Smooth muscle cell (in vitro differentiated cells): ENCODE results near the gene CADPS. TPM values are rescaled to one million over a fixed set of nuclear protein-coding genes. Genes with fewer than 3 reads are reported as not detected.

Experiments used
- DNase-seq: peaks from one replicate; lab custom pipeline; 2025; ENCODE audit not compliant: unreplicated experiment; lab: John Stamatoyannopoulos, UW
- H2AFZ ChIP-seq: fragments of 200-600 bp; sonication (generic); 2 replicates; pipeline ENCODE4 v1.6.0; 2016; ENCODE audit warnings: antibody characterized with exemption, low read depth, mild to moderate bottlenecking
- H3F3A ChIP-seq: fragments of 200-600 bp; sonication (generic); 2 replicates; pipeline ENCODE4 v1.6.0; 2017; ENCODE audit warnings: antibody characterized with exemption, low read depth
- H3K27ac ChIP-seq: fragments of 200-600 bp; sonication (generic); 2 replicates; pipeline ENCODE4 v1.5.1; 2016; ENCODE audit warnings: low read depth, mild to moderate bottlenecking
- H3K27me3 ChIP-seq: fragments of 200-600 bp; sonication (generic); 2 replicates; pipeline ENCODE4 v1.6.1; 2016; ENCODE audit warnings: low read depth, mild to moderate bottlenecking
- H3K36me3 ChIP-seq: fragments of 200-600 bp; sonication (generic); 2 replicates; pipeline ENCODE4 v1.5.1; 2016; ENCODE audit warnings: low read depth
- H3K4me1 ChIP-seq: fragments of 200-600 bp; sonication (generic); 2 replicates; pipeline ENCODE4 v1.5.1; 2016; ENCODE audit warnings: low read depth
- H3K4me2 ChIP-seq: fragments of 200-600 bp; sonication (generic); 2 replicates; pipeline ENCODE4 v1.6.0; 2016; ENCODE audit warnings: mild to moderate bottlenecking
- H3K4me3 ChIP-seq: fragments of 200-600 bp; sonication (generic); 2 replicates; pipeline ENCODE4 v1.5.1; 2016; ENCODE audit warnings: mild to moderate bottlenecking
- H3K79me2 ChIP-seq: fragments of 200-600 bp; sonication (generic); 2 replicates; pipeline ENCODE4 v1.6.0; 2016; ENCODE audit warnings: low read depth, mild to moderate bottlenecking
- H3K9ac ChIP-seq: fragments of 200-600 bp; sonication (generic); 2 replicates; pipeline ENCODE4 v1.6.0; 2016; ENCODE audit warnings: low read depth
- H3K9me3 ChIP-seq: fragments of 200-600 bp; sonication (generic); replicated peaks from 2 replicates; pipeline ENCODE4 v1.5.1; 2016; ENCODE audit warnings: low read depth
- H4K20me1 ChIP-seq: fragments of 200-600 bp; sonication (generic); 2 replicates; pipeline ENCODE4 v1.6.0; 2016; ENCODE audit warnings: low read depth
- CTCF ChIP-seq: fragments of 200-600 bp; sonication (generic); IDR thresholded peaks from 2 replicates; pipeline ENCODE4 v1.5.1; 2017; ENCODE audit warnings: borderline replicate concordance, mild to moderate bottlenecking, antibody characterized with exemption; ENCODE audit not compliant: insufficient read depth, poor library complexity, severe bottlenecking
- WGBS: methylation state at CpG from one replicate; pipeline ENCODE4 v1.1.7; 2016; ENCODE audit warnings: low lambda C conversion rate; 5-methylcytosine and 5-hydroxymethylcytosine counted together
- polyA plus RNA-seq: library from polyadenylated mRNA; unstranded; fragments of >200 nt; fragmentation: Nextera tagmentation; extraction: Ambion mirVana; gene quantifications from 2 replicates; pipeline ENCODE4 v1.2.1, GENCODE V29; 2016
- total RNA-seq: library from RNA; depleted of rRNA; stranded (reverse); fragments of >200 nt; gene quantifications from 2 replicates; pipeline ENCODE4 v1.2.3, GENCODE V29; 2014

CADPS gene
- total and polyA plus RNA-seq, 2 experiments from 2014 or later = 4.4 to 38.4 TPM

GRCh38 chr3:62672270-62672987, 202.8 kb downstream of the CADPS start:
- Histone ChIP-seq H3K36me3 (no peaks in the 10 kb centered on the region), H2AFZ (no peak overlapping the region), H3K4me2 (no peak overlapping the region), H4K20me1 (no peaks in the 10 kb centered on the region), H3K27me3 (no peaks in the 10 kb centered on the region), H3F3A (no peaks in the 10 kb centered on the region), H3K4me3 (no peak overlapping the region), H3K4me1 (peaks cover 9% of the 10 kb centered on the region), H3K79me2 (no peaks in the 10 kb centered on the region), H3K9ac (no peak overlapping the region), H3K27ac (no peak overlapping the region), H3K9me3 (no peaks in the 10 kb centered on the region)
- WGBS = 86% methylated on average over 10 of the region's 10 CpGs
- TF ChIP-seq CTCF = no peak
- DNase-seq = no peak

- H3K27me3 ChIP-seq = no peaks in the 10 kb centered on the region
- H3F3A ChIP-seq = no peaks in the 10 kb centered on the region
- H3K79me2 ChIP-seq = no peaks in the 10 kb centered on the region
- no peaks in the 10 kb centered on the region for H4K20me1 ChIP-seq
- TF ChIP-seq CTCF = no peak
- no peak overlapping the region for H3K4me3 ChIP-seq
- H3K4me2 ChIP-seq = no peak overlapping the region
- H3K9ac ChIP-seq = no peak overlapping the region
- no peaks in the 10 kb centered on the region for H3K4me1 ChIP-seq
- H3K27ac ChIP-seq = no peak overlapping the region
- no peak overlapping the region for H2AFZ ChIP-seq
- H3K36me3 ChIP-seq = no peaks in the 10 kb centered on the region
- no peaks in the 10 kb centered on the region for H3K9me3 ChIP-seq
- no peak for DNase-seq
These were observed 204.9 kb downstream of the CADPS start for GRCh38 chr3:62670351-62670750.

- no peak for TF ChIP-seq CTCF
- no peaks in the 10 kb centered on the region for H3K27me3 ChIP-seq
- no peak overlapping the region for H3K9ac ChIP-seq
- no peak overlapping the region for H2AFZ ChIP-seq
- H3K4me3 ChIP-seq = no peak overlapping the region
- no peaks in the 10 kb centered on the region for H3K36me3 ChIP-seq
- H3K79me2 ChIP-seq = no peaks in the 10 kb centered on the region
- DNase-seq = no peak
- H3K9me3 ChIP-seq = no peaks in the 10 kb centered on the region
- no peak overlapping the region for H3K4me2 ChIP-seq
- H3K4me1 ChIP-seq = no peaks in the 10 kb centered on the region
- no peaks in the 10 kb centered on the region for H4K20me1 ChIP-seq
- 95% methylated on average over 1 of the region's 1 CpG for WGBS
- H3K27ac ChIP-seq = no peak overlapping the region
- no peaks in the 10 kb centered on the region for H3F3A ChIP-seq
These were observed 206.1 kb downstream of the CADPS start for GRCh38 chr3:62669161-62669560.

- no peaks in the 10 kb centered on the region for H3K27me3 ChIP-seq
- no peak overlapping the region for H3K4me3 ChIP-seq
- no peaks in the 10 kb centered on the region for H3K79me2 ChIP-seq
- H3K36me3 ChIP-seq = no peaks in the 10 kb centered on the region
- DNase-seq = no peak
- H3K4me2 ChIP-seq = no peak overlapping the region
- no peaks in the 10 kb centered on the region for H3K4me1 ChIP-seq
- no peak overlapping the region for H3K9ac ChIP-seq
- no peaks in the 10 kb centered on the region for H3K9me3 ChIP-seq
- WGBS = 91% methylated on average over 5 of the region's 5 CpGs
- H3F3A ChIP-seq = no peaks in the 10 kb centered on the region
- no peak overlapping the region for H2AFZ ChIP-seq
- H4K20me1 ChIP-seq = no peaks in the 10 kb centered on the region
- no peak overlapping the region for H3K27ac ChIP-seq
- peak; percentile 14 for TF ChIP-seq CTCF
These were observed 207.5 kb downstream of the CADPS start for GRCh38 chr3:62667714-62668113.
